ENCODE data around the gene NOTCH4.

NOTCH4 gene

DNA sequence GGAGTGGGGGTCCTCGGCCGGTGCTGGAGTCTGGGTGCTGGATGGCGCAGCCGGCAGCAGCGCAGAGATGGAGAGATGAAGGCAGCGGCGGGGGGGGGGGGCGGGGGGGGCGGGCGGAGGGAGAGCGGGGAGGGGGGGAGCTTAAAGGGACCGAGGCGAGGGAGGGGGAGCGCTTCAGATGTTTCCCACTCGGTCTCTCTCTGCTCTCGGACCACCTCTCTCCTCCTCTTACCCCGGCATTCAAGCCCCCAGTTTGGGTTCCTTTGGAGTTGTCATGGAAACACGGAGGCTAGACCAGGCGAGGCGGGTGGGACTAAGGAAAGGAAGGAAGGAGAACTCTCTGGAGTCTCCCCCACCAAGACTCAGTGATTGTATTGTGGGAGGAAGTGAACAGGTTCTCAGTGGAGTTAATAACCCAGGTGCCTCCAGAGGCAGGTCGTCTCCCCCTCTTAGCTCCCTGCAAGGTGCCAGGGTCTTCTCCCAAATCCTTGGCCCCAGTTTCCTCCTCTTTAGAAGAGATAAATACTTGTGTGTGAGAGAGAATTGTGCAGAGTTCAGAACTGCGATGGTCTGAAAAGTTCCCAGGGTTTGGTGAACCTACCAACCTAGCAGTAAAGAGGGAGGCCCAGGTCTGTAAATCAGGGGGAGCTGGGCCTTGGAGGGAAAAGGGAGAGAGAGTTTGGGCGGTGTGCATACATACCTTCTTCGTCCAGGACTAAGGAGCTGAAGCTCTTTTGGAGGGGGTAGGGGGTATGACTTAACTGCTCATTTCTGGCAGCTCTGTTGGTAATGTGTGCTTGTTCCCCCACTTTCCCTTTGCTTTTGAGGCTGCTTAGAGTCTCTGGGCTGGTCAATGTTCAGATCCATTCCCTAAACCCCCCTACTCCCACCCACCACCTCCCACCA, 71.8 kb downstream of the NOTCH4 start, which contains the start of gene PRRT1:
TSS of gene PRRT1 (minus strand) at position 77 of the 906 bp plus-strand sequence. CDS start 112 bp downstream, outside the sequence.
- no peak for TF ChIP-seq CTCF (IDR thresholded peaks at IDR 0.05; ENCODE audit: extremely low read depth, missing control alignments)
- no peak for DNase-seq (ENCODE audit: low spot score)

DNA sequence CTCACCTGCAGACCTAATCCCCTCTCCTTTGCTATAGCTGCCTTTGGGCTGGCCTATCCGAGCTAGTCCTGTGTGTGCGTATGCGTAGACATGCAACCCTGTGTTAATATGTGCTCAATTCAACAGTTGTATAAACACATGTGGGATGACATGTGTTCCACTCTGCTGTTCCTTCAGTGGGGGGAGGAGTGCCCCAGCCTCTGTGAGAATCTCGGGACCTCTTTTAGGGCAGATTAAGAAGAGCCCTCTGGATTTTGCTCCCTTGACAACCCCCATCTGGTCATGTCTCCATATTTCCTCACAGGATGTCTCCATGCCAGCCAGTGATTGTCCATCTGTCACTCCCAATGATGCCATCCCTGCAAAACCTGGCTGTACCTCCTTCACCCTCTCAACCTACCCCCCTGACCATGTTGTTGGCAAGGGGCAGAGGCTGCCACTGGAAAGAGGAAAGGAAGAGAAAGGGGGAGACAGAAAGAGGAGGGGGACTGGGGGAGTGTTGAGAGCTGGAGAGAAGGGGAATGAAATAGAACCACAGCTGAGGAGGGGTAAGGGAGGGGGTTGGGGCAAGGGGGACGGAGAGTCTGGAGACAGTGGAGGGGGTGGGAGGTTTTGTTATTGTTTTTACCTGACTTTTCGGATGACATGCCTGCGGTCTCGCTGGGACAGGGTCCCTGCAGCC, 72.5 kb downstream of the NOTCH4 start:
- no peak for TF ChIP-seq CTCF (IDR thresholded peaks at IDR 0.05; ENCODE audit: extremely low read depth, missing control alignments)
- no peak for DNase-seq (ENCODE audit: low spot score)

DNA sequence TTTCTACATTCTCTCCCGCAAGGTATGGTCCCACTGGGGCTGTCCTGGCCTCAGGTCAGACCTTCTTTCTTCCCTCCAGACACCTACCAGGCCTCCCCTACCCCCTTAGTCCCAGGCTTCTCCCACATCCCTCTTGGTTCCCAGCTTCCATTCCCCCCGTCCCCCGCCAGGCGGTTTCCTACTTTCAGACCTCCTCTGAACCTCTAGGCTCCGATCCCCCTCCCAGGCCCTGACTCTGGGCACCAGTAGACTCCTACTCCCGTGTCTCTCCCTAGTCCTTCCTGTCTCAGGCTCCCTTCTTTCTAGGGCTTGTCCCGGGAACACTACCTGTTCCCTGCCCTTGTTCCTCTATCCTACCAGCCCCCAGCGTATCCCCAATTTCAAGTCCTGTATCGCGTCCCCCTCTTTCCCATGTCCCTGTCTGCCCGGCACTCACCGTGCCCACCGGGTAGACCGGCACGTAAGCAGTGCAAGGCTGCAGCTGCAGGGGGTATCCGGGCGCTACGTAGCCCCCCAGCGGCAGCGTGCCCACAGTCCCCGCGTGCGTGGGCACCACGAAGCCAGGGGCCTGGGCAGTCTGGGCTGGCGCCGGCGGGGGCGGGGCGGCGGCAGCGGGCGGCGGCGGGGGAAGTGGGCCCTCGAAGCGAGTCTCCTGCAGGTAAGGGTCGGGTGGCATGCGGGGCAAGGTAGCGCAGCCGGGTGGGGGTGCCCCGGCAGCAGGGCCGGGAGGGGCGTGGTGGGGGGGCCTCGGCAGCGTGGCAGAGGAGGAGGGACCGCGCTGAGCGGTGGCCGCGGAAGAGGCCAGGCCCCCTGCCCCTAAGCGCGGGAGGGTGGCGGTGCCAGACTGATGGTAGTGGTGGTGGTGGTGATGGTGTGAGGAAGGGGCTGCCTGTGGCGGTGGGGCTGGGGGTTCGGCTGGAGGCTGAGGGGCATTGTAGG, 73.7 kb downstream of the NOTCH4 start:
- TF ChIP-seq CTCF (IDR thresholded peaks at IDR 0.05; ENCODE audit: extremely low read depth, missing control alignments) = no peak
- DNase-seq (ENCODE audit: low spot score) = no peak

GRCh38 chr6:32149092-32149755, 74.6 kb downstream of the NOTCH4 start:
- DNase-seq (ENCODE audit: low spot score) = no peak
- no peak for TF ChIP-seq CTCF (IDR thresholded peaks at IDR 0.05; ENCODE audit: extremely low read depth, missing control alignments)

- TF ChIP-seq CTCF (IDR thresholded peaks at IDR 0.05; ENCODE audit: extremely low read depth, missing control alignments) = no peak
- no peak for DNase-seq (ENCODE audit: low spot score)
Observed at GRCh38 chr6:32148289-32149091, 75.4 kb downstream of the NOTCH4 start.
